ENCODE measurements around the gene TK1.

Gene TK1

DNA sequence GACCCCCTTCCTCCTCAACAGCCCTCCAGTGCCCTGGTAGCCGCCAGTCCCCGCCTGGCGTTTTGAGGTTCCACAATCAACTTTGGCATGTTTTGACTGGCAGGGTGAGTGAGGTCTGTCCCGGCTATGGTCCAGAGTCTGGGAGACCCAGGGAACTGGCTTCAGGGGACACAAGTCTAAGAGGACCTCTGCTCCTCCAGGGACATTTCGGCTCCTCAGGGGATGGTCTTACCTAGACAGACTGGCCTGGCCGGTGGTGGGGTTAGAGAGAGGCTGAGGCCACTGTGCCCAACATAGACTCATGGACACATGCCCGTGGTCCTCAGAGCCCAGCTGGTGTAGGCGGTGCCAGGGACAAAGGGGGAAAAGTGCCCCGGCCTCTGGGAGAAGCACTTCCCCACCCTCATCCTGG, 54.1 kb downstream of the TK1 start:
- no peak for DNase-seq

DNA sequence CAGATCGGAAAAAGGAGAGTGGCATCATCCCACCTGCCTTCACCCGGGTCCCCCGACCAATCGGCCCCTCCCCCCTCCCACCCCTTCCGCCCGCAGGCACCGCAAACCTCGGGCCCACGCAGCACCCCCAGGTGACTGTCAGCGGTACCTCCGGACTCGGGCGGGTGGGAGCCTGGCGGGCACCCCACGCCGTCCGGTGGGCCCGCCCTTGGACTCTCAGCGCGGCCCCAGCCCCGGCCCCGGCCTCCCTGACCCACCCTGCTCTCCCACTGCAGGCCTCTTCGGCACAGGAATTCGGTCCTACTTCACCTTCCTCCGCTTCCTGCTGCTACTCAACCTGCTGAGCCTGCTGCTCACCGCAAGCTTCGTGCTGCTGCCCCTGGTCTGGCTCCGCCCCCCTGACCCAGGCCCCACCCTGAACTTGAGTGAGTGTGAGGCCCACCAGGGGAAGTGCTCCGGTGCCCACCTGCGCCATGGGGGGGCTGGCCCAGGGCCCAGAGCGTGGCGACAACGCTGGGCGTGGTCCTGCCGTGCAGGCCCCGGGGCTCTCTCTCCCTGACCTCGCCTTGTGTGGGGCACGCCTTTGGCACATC, 54.7 kb downstream of the TK1 start:
- no peak for DNase-seq

DNA sequence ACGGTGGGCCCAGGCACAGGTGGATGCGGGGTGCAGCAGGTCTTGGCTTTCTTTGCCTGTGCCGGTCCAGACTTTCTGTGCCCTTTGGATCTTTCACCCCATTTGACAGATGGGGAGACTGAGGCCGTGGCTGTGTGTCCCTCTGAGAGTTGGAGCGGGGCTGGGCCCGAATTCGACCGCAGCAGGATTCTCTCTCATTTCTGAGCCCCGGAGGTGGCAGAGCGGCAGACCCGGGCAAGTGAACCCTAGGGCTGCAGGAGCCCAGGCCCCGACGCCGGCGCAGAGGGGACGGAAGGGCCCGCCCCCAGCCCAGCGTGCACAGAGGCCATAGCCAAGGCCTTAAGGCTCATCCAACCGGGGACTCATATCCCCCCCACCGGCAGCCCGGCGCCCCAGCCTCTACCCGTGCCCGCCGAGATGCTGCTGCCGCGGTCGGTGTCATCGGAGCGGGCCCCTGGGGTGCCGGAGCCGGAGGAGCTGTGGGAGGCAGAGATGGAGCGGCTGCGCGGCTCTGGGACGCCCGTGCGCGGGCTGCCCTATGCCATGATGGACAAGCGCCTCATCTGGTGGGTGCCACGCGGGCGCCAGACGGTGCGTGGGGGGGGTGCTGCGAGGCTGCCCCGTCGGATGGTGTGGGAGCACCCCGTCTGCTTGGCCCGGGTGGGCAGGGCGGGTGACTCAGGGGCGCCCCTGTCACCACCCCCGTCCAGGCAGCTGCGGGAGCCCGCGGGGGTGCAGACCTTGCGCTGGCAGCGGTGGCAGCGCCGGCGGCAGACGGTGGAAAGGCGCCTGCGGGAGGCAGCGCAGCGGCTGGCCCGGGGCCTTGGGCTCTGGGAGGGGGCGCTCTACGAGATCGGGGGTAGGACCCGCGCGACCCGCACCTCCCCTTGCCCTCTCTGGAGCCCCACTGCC, 55.4 kb downstream of the TK1 start:
- no peak for DNase-seq

DNA sequence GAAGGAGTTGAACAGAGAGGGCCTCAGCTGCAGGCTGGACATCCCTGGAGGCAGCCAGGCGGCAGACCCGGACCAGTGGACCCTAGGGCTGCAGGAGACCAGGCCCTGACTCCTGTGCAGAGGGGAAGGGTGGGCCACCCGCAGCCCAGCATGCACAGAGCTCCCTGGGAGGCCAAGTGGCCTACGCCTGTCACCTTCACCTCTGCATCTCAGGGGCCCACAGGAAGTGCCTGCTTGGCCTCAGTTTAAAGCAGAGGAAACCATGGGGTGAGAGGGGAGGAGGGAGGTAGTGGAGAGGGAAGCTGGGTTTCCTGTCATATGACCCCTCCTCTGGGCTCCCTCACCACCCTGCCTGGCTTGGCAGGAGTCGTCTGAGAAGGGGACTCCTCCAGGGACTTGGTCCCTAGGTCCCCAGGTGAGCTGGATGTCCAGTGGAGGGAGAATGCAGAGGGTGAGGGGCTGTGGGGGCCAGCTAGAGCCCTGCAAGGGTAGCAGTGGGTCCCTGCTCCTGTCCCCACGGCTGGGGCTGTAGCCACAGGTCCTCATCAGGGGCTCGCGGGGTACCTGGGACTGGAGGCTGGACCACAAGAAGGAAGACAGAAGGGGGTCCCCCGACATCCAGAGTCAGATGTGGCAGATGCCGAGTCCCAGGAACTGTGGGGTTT, 56.3 kb downstream of the TK1 start, which contains the start of gene TMC8:
TSS of gene TMC8 (plus strand) at position 335 of the 665 bp plus-strand sequence. CDS start 818 bp downstream, outside the sequence.
- DNase-seq: no peak

DNA sequence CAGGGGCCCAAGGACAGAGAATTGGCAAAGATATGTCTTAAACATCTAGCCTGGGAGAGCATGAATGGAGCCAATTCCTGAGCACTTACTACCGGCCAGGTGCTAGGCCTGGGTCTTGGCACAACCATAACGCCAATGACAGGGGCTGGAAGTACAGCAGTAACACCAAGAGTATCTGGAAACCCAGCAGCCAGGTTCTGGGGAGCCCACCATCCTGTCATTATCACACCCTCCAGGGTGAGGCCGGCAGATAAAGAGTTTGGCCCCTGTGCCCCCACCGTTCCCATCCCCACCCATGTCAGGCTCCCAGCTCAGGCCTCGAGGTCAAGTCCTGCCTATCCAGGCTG, 56.8 kb downstream of the TK1 start:
- DNase-seq: no peak

DNA sequence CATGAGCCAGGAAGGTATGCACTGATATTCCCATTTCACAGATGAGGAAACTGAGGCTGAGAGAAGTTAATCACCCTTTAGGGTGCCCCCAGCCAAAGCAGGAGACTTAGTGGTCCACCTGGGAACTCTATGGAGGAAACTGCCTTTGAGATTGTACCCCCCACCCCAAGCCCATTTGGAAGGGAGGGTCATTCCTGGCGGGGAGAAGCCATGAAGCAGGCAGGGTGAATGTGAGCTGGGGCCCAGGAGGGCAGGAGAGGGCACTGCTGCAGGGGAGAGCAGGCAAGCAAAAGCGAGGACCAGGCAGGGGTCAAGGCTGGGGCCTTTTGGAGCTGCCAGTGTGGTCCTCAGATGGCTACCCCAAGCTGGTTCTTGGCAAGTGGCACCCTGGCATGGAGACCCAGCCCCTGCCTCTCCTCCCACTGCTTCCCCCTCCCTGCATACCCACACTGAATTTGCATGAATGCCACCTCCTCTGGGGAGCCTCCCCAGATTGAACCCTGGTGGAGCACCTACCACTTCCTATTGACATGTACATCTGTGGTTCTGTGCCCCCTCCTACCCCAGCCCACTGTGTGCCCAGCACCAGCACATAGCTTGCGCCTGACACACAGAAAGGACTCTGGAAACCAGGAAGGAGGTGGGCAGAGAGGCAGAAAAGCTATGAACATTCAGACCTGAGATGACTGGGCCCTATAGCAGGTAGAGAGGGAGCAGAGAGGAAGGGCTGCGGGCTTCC, 57.3 kb downstream of the TK1 start:
- no peak for DNase-seq

DNA sequence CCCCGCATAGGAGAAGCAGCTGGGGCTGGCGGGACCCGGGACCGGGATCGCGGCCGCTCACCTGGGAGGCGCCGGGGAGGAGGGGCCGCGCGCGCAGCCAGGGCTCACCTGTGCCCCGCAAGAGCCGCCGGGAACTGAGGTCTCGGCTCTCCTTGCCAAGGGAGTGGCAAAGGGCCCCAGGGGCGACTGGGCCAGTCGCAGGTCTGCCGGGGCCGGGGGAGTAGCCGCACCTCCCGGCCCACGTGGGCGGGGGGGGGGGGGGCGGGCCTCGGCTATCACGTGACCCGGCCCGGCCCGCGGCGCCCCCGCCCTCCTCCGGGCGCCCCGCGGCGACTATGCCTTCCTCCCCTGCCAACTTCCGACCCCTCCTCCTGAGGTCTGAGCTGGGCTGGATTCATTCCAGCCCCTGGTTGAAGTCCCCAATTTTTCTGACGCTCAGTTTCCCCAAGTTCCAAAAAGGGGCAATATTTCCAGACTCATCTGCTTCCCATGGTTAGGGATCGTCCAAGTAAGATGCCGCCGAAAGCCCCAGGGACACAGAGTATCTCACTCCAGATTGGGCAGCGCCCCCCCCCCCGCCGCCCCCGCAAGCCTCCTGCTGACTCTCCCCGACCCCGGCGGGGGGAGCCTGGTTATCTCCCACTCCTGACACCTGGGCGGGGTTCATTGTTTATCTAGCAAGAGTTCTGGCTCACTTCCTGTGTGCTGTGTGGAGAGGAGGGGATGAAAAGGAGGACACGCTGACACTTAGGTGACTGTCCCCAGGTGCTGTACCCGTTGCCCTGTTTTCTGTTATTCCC, 58.1 kb downstream of the TK1 start, which contains the start of gene TMC6:
TSS of gene TMC6 (minus strand) at position 205 of the 800 bp plus-strand sequence. CDS start 1,923 bp downstream, outside the sequence.
- no peak for DNase-seq

DNA sequence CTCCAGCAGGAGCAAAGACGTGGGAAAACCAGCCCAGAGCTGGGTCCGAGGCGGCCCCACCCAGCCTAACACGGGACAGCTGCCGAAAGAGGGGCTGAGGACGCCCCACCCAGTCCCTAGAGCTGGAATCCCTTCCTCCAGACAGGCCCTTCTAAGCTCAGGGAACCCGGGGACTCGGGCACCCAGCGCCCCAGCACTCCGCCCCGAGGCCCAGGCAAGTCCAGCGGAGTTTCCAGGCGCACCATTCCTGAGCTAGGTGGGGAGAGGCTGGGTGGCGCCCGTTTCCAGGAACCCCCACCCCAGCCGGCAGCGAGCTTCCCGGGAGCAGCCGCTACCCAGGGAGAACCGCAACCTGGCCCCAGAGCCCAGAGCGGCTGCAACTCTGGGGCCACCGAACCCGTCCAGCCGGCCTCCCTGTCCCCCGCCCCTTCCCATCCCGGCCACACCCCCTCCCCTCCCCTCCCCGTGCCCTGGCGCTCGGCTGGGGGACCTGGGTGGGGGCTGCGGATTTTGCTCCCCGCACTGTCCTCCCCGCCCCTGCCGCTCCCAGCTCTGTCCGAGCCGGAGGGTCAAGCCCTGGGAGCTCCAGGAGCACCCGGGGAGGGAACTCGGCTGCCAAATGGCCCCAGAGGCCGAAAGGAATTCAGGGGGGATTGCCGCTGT, 58.8 kb downstream of the TK1 start:
- no peak for DNase-seq

DNA sequence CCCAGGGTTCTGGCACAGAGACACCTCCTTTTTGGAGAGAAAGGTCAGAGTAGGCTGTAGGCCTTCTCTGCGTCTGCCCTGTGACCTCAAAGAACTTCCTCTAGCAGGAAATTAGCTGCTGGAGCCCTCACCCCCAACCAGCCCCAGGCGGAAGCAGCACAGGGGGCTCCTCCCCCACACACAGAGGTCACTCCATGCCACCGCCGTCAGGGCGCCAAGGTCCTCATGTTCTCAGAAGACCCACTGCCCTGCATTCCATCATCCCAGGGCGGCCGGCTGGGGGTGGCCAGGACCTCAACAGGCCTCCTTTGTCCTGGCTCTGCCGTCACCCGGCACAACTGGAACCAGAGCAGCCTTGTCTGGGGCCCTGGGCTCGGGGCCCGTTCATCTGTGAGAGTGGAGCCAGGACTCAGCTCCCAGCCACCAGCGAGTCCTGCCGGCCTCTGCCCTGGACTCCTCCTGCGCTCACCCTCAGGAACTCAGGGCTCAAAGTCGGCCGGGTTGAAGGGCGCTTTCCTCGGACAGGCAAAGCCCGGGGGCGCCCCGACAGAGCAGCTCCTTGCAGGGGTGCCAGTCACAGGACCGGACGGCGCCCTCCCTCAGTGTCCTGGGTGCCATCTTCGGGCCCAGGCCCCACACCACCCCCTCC, 59.5 kb downstream of the TK1 start:
- no peak for DNase-seq

DNA sequence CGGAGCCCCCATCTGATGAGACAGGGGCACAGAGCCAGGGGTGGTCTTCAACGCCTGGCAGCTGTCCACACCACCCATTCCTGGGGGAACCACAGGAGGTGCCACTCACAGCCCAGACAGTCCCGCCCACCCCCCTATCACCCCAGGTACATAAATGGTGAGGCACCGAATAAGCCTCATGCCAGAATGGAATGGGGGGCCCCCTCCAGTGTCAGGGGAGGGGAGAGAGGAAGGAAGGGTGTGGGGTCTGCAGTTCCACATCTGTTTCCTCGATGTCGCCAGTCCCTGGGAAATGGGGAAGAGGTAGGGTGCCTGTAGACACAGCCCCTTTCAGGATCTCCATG, 60.0 kb downstream of the TK1 start:
- no peak for DNase-seq

DNA sequence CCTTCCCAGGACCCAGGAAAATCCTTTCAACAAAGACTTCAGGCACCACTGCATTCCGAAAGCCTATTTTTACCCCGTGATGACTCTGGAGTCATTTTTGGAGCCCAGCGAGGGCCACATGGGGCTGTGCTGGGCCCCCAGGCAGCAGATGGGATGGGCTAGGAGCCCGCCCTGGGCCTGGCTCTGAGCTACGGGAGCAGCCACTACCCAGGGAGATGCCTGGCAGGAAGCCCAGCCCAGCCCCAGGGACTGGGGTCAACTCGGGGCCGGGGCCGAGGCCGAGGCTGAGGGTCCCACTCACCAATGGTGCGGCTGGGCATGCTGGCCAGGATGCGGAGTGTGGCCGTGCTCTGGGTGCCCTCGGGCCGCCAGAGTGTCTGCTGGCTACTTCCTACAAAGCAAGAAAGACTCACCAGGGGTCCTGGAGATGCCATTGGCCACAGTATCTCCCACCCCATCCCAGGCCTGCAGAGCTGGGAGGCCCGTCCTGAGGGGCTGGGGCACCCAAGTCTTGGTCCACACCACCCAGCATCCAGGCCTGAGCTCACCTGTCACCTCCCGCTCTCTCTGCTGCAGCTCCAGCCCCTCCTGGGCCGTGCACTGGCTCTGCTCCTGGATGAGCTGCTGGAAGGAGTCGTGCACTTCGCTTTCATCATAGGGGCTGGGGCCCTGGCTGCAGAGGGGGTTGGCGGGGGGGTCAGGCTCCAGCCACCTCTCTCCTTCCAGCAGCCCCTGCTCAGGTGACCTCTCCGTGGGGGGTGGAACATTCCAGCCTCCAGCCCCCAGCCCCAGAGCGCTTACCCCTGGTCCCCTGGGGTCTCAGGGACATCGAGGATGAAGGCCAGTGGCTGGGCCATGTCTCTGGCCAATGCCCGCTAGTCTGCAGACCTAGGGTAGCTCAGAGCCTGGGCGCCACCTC, 60.6 kb downstream of the TK1 start:
- DNase-seq: no peak

DNA sequence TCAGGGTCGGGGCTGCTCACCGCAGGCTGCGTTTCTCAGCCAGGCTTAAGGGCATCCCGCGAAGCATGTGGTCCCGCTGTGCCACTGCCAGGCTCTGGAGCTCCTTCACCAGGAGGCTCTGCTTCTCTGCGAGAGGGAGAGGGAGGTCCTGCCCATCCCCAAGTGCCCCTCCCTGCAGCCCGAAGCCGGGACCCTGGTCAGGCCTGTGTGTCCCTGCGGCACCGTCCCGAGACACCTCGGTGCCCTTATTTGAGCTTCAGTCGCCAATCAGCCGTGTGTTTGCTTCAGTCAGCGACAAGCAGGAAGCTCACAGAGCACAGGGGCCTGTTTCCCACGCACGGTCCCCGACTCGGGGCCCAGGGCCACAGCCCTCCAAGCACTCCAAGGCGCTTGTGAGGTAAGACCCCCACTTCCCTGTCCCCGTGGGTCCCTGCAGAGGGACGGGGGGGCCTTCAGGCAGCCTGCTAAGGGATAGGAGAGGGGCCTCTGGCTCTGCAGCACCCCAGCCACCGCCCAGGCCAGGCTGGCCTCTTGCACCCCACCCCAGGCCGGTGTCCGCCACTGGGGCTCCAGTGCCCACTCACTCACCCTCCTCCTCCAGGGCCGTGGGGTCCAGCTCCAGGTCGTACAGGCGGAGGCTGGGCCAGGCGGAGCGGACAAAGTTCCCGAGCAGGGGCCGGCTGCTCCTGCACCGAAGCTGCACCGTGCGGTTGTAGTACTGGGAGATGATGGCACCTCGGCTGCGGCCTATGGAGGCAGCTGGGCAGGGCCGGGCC, 61.5 kb downstream of the TK1 start:
- no peak for DNase-seq

DNA sequence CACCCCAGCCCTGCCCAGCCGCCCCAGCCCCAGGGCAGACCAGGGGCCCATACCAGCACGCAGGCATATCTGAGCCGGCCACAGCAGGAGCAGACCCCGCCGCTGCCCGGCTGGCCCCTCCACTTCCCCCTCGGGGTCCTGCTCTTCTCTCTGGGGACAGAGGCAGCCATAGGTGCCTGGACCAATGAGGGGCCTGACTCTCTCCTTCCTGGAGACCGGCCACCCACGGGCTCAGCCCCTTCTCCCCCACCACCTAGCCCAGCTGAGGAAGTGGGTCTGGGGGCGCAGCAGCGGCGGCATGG, 62.1 kb downstream of the TK1 start:
- no peak for DNase-seq
